ENCODE results near the gene RCOR2.
"Not testable (repeated sequence)": the region's sequence is repeated elsewhere in the genome, so short reads cannot be mapped to it uniquely, and the experiment has no call there.

Gene RCOR2

DNA sequence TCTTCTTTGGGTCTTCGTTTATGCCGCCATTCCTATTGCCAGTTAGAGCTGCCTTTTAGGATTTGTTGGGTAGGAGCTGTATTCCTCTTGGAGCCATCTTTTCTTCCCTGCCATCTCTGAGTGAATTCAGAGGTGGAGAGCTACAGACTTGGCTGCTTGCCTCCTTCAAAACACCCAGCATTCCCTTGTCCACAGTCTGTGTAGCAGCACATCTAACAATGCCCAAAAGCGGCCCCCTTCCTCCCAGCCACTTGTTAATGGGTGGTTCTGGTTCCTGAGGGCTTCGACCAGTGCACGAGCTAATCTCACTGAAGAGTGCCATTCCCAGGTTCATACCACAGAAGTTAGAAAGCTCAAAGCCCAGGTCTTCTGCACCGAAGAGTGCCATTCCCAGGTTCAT lies 40.3 kb downstream of the RCOR2 start:
- DNase-seq = no peak

DNA sequence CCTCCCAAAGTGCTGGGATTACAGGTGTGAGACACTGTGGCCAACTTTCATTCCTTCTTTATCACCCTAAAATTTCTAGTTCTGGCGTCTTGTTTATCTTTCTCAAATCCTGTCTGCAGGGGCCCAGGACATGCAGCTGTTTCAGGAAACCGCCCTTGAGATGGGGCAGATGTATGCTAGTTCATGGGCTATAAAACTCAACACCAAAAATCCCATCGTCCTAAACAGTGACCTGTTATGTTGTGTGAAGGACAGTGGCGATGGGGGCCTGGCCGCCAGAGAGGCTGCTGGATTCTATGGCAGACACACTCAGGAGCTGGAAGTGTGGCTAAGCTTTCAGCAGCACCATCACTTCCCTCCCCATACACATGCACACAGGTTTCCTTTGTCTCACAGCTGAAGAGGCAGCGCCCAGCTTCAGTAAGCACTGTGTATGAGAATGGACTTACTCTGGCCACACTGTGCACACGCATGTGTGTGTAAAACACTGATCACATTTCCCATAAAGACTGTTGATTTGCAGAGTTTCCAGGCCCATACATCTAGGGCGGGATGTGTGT lies 41.4 kb downstream of the RCOR2 start:
- no peak for DNase-seq

DNA sequence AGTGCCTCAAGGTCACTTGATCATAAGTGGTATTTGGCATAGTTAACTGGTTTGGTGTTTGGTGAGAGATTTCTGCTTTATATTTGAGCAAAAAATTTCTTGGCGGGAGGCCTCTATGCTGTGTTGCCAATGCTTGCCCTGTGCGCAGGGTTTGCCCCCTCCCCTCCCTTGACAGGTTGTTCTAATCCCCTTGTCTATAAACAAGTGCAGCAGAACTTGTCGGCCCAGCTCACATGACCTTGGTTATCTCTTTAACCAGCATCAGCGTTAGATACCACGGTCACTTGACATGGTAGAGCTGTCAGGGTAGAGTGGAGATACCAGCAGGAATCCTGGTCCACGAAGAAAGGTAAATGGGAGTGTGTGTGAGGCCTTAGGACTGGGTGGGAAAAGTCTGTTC lies 42.5 kb downstream of the RCOR2 start:
- DNase-seq = peak; percentile 65

DNA sequence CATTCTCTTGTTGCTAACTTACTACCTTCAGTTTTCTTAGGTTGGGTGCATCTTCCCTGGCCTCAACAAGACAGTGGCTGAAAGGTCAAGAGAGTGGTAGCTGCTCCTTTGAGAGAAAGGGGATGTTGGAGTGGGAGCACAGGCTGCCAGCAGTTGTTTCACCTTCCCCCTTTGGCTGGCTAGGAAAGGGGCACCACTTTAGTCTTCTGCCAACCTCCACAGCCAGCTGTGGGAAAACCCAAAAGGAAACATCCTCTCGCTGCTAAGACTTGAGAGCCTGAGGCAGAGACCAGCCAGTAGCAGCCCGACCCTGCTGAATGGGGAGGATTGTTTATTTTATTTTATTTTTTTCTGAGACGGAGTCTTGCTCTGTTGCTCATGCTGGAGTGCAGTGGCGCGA lies 43.7 kb downstream of the RCOR2 start:
- no peak for DNase-seq

DNA sequence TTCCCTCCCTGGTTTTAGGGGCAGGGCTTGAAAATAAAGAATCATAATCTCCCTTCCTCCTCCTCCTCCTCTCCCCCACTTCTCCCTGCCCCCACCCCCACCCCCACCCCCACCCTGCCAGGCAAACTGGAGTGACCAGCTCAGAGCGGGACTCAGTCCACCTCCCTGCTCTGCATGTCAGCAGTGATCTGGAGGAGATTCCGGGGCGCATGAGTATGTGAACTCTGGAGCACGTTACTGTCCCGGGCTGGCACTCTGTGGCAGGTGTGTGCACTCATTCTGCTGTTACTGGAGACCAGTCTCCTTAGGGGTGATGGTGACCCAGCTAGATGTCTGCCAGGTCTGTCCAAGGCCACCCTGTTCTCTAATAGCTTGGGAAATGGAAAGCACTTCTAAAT lies 44.2 kb downstream of the RCOR2 start:
- DNase-seq = no peak

DNA sequence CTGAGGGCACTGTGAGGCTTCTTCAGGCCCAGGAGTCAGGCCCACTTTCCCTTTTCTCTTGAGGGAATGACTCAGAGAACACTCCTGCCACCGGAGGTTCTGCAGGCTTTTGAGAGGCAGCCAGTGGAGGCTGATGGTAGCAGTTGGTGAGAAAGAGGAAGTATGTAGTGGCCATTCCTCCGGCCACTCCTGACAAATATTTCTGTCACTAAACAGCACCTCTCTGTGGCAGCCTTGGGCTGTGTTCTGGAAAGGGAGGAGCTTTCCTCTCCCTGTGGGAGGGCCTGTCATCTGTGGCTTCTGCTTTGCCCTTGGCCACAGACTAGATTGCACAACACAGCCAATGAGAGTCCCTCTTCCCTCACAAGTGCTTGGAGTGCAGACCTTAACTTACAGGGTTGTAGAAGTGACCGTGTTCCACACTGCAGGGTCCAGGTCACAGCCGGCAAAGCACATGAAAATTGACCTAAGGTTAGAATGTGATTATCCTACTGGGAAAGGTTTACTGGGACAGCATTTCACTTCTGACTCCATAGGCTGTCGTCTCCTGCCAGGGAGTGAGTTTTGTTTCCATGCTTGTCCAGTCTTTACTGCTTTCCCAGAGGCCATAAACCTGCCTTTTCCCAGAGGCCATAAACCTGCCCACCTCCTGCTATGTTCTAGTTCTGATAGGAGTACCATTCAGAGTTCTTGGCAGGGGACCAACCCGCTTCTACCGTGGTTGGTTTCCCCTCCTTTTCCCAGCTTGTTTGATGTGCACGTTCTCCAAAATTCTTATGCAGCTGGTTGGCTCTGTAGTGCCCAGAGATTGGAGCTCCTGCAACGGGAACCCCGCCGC lies 44.8 kb downstream of the RCOR2 start:
- DNase-seq = peak; percentile 97

DNA sequence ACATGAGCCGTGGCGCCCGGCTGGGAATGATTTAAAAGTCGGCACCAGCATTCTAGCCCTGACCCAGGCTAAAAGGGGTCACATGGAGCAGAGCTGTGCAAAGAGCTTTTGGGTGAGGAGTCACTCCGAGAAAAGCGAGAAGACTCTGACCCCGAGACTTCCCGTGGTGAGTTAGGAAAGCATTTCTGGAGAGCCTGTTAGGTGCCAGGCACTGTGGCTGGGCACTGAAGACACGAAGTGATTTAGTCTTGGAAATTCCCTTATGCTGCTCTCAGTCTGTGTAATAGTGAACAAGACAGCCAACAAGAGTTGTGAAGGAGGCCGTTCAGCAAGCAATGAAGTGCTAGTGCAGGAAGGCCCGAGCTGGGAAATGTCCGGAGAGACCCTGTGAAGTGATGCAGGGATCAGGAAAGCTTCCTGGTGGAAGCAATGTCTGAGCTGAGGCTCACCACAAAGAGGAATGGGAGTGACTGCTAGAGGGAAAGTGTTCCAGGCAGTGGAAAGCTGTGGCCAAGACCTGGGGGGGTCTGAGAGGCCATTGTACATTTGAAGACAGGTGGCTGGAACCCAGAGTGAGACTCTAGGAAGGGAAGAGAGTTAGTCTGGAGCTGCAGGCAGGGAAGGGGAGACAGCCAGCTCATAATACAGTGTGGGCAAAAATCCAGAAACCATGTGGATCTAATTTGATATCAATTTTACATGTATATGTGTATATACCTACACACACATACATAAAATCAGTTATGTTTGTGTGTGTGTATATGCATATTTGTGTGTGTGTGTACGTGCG lies 46.4 kb downstream of the RCOR2 start:
- DNase-seq = no peak

DNA sequence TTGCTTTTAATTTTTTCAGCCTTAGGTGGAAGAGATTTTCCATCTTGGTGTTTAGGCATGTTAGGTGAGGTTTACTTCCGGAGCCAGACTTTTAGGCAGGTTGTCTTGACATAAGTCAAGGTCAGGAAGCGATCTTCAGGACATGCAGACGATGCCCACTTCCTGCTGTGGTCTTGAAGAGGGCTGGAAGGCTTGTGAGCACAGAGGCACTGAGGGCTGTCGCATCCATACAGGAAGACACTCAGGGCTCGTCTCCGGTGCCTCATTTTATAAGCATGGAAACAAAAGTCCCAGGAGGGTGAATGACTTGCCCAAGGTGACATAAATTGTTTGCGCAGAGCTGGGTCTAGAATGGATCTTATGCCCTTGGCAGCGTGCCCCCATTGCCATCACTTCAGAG lies 47.3 kb downstream of the RCOR2 start:
- peak; percentile 32 for DNase-seq

DNA sequence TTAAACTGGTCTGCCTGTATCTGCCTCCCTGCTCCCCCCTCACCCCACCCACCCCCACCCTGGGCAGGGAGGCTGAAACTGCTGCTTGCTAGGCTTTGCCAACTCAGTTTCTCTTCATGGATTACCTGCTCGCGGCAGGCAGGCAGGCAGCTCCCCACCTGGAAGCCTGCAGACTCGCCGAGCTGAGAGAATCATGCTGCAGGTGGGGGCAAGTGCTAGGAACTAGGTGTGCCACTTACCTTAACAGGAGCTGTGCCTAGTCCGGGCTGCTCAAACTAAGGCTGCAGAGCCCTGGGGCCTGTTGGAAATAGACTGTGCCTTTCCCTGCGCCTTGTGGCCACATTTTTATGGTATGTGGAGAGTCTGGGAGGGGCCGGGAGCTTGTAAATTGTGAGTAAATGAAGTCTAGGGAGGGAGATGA lies 47.8 kb downstream of the RCOR2 start:
- no peak for DNase-seq

DNA sequence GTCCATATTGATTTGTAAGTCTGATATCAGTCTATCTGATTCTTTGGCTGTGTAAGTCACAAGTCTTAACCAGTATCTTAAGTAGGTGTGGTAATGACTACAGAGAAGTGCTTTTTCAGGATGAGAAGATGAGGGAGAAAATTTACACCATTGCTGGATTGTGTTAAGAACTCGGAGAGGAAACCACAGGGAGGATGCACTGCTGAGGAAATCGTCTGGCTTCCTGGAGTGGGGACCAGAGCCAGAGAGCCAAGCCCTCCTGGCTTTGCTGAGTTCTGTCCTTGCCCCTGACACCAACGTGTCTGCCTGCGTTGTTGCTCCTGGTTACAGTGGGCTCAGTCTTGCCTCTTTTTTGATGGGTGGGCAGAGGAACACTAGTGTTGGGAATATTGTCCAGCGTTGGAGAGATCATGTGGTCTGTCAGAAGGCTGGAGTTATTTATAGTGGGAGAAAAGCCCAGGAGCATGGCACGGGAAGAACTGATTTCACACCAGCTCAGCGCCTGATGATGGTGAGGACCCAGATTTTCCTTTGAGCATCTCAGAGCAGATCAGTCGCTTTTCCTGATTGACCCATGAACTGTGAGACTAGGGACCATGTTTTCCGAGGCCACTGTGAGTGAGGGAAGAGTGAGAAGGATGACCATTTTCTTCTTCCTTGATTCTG lies 48.4 kb downstream of the RCOR2 start:
- DNase-seq = peak; percentile 24

DNA sequence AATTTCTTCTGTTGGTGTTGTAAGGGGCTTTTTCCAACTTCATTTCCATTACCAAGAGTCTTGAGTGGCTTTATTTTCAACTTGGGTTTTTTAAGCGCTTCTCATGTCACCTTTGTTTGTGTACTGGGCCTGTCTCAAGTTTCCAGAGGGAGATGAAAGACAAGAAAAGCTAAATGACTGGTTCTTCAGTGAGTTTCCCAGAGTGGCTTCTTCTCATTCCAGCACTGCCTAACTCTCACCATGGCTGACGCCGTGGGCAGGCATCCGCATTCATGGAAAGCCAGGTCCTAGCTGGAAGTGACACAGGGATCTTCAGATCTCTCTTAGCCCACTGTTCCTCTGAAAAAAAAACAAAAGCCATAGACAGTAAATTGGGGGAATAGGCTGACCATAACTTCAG lies 49.5 kb downstream of the RCOR2 start:
- DNase-seq = no peak

DNA sequence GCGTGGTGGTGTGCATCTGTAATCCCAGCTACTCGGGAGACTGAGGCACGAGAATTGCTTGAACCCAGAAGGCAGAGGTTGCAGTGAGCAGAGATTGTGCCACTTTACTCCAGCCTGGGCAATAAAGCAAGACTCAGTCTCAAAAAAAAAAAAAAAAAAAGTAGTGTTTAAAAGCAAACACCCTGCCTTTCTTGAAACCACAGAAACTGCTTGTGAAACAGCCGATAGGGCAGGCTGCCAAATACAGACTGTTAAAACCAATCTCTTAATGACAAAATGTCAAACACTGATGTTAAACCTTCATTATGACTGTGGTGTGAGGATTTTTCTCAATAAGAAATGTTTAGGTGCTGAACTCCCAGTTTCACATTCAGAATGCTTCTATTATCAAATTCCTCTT lies 50.8 kb downstream of the RCOR2 start:
- peak; percentile 97 for DNase-seq

DNA sequence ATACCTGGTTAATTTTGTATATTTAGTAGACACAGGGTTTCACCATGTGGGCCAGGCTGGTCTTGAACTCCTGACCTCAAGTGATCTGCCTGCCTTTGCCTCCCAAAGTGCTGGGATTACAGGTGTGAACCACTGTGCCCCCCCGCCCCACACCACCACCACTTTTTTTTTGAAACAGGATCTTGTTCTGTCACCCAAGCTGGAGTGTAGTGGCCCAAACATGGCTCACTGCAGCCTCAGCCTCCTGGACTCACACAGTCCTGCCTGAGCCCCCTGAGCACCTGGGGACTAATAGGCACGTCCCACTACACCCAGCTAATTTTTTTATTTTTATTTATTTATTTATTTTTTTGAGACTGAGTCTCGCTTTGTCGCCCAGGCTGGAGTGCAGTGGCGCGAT lies 53.3 kb downstream of the RCOR2 start:
- DNase-seq = not testable (repeated sequence)

DNA sequence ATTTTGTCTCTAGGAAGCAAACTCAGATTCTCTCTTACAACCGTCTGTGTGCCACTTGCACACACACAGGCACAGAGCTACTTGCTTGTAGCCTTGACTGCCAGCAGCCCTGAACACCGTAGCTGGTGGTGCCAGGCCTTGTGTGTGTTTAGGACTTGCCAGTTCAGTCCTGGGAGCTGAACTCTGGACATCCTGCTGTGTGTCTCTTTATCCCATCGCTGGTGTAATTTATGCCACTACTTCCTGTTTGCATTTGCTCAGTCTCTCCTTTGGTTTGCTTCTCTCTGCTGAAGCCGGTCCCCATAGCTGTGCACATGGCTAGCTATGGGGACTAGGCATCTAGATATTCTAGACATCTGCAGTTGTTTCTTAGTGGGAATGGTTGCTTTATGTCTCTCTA lies 54.0 kb downstream of the RCOR2 start:
- peak; percentile 42 for DNase-seq

All from hematopoietic multipotent progenitor cell treated with erythropoietin and hydrocortisone succinate and interleukin-3 and kit ligand, for 6 days (in vitro differentiated cells).